ENCODE measurements around the gene ZNF275.
"Not testable (repeated sequence)": the region's sequence is repeated elsewhere in the genome, so short reads cannot be mapped to it uniquely, and the experiment has no call there.

The ZNF275 gene, protein sequence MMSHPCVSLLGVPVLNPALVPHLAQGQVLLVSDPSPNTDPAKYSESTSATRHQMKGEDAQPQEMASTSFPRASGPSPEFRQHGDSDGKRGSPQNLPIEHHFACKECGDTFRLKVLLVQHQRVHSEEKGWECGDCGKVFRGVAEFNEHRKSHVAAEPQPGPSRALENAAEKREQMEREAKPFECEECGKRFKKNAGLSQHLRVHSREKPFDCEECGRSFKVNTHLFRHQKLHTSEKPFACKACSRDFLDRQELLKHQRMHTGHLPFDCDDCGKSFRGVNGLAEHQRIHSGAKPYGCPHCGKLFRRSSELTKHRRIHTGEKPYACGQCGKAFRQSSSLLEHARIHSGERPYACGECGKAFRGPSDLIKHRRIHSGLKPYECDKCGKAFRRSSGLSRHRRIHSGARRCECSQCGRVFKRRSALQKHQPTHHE

DNA sequence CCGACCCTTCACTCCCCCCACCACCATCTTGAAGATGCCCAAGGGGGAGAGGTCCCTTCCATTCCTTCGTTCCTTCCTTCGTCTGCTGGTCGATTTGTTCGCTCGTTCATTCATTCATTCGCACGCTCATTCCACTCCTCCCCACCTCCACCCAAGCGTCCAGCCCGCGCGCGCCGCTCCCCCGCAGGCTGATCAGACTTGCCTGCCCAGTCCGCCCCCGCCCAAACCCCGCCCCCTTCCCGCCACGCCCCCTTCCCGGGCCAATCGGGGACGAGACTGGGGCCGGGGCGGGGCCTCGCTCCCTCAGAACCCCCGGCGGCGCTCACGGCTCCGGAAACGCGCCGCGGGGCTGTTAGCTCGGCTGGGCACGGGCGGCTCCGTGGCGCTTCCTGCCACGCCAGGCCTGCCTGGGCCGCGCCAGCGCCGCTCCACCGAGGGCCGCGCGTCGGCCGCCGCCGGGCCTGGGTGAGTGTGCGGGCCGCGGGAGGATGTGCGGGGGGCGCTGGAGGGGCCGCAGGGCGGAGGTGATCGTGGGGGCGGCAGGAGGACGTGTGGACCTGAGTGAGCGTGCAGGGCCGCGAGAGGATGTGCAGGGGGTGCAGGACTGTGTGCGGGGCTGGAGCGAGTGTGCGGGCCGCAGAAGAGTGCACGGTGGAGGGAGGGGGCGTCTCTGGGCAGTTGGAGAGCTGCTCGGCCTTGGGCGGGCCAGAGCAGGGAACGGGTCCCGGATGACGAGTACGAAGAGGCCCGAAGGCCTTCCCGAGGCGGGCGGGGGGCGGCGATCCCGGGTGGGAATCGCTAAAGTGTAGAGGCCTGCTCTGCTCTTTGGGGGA, at the start of gene ZNF275:
ZNF275 (plus strand) TSS at position 333 of the 833 bp plus-strand sequence. CDS start 2,527 bp downstream, outside the sequence.
- peak; percentile 79 for DNase-seq

DNA sequence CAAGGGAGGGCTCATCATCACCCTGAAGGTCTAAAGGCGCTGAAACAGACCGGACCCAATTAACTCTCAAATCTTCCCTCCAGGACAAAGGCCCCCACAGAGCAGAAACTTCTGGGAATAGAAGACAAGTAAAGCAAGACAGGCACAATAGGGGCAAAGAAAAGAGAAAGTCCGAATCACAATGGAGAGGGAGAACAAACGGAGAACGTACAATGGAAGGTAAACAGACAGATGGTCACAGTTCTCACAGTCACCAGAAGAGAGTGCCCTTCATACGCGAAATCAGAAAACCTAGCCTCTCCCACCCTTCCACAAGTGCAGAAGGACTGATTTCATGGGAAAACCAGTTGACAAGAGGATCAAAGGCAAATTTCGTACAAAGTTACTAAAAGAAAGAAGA, 48.3 kb upstream of the ZNF275 start:
- DNase-seq: not testable (repeated sequence)

DNA sequence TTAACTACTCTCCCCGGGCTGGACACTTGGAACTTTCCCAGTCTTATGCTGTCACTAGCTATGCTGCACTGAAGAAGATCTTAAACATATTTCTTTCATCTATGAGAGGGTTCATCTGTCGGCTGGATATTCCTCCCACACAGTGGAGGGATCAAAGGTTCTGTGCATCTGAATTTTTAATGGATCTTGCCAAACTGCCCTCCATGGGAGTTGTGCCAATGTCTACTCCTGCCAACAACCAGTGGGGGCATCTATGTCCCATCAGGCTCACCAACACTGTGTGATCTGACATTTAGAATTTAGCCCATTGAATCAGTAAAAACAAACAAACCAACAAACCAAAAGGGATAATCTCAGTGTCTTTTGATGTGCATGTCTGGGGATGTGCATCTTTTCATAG, 45.1 kb upstream of the ZNF275 start:
- not testable (repeated sequence) for DNase-seq

DNA sequence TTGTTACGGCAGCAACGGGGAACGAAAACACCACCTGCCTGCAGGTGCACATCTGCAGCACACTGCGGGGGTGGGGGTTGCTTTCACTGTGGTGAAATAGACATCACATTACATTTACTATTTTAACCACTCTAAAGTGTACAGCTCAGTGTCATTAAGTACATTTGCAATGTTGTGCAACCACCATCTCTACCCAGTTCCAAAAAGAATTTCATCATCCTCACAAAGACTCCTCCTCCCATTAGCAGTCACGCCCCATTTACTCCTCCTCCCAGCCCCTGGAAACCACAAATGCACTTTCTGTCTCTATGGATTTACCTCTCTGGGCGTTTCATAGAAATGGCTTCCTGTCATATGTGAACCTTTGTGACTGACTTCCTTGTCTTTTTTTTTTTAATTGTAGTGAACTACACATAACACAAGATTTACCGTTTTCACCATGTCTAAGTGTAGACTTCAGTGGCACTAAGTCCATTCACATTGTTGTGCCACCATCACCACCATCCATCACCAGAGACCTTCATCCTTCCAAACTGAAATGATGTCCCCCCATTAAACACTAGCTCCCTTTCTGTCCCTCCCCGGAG, 40.4 kb upstream of the ZNF275 start:
- not testable (repeated sequence) for DNase-seq

DNA sequence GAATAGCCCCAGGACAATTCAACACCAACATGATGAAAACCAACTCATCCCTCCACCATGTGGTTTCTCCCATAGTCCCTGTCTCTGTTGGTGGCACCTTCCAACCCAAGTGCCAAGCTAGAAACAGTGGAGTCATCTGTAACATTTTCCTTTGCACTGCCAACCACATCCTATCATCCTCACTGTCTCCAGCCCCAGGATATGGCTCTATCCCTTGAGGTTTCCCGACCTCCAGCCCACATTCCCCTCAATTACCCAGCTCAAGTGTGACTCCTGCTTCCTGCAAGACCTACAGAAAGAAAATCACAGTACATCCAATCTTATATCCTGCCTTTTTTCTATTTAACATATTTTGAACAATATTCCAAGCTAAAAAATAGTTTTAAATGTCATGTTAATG, 36.6 kb upstream of the ZNF275 start:
- no peak for DNase-seq

DNA sequence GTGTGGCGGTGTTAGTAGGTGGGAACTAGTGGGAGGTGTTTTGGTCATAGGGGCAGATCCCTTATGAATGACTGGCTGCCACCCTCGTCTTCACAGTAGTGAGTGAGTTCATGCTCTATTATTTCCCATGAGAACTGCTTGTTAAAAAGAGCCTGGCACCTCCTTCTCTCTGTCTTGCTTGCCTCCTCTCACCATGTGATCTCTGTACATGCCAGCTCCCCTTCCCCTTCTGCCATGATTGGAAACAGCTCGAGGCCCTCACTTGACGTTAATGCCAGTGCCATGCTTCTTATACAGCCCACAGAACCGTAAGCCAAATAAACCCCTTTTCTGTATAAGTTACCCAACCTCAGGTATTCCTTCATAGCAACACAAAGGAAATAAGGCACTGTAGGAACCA, 34.1 kb upstream of the ZNF275 start:
- no peak for DNase-seq

DNA sequence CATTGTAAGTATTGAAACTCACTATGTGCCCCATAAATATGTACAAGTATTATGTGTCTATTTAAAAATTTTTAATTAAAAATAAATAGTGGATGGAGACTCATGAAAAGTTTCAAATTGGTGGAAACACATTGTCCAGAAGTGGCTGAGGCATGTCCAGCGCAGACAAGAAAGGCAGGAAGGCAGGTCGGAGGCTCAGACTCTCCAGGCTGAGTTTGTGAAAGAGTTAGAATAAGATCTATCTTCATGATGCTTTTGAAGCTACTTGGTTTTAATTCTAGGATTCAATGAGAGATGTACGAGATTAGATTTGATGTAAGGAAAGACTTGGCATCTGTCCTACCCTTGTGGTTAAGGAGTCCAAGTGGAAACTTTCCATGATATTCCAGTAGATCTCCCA, 32.2 kb upstream of the ZNF275 start:
- no peak for DNase-seq

DNA sequence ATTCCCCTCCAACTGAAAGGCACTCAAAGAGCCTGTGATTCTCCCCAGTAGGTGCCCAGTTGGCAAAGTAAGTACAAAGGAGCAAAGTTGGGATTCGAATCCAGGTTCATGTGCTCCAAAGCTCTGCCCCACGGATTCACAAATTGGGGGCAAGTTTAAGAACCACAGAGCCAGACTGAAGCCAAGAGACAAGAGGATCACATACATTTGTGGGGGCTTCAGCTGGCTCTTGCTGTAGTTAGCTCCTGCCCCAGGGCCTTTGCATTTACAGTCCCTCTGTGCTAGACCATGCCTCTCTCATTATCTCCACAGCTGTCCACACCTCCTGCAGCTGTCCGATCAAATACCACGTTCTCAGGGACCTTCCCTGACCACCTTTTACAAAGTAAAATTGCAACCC, 31.2 kb upstream of the ZNF275 start:
- DNase-seq: no peak

DNA sequence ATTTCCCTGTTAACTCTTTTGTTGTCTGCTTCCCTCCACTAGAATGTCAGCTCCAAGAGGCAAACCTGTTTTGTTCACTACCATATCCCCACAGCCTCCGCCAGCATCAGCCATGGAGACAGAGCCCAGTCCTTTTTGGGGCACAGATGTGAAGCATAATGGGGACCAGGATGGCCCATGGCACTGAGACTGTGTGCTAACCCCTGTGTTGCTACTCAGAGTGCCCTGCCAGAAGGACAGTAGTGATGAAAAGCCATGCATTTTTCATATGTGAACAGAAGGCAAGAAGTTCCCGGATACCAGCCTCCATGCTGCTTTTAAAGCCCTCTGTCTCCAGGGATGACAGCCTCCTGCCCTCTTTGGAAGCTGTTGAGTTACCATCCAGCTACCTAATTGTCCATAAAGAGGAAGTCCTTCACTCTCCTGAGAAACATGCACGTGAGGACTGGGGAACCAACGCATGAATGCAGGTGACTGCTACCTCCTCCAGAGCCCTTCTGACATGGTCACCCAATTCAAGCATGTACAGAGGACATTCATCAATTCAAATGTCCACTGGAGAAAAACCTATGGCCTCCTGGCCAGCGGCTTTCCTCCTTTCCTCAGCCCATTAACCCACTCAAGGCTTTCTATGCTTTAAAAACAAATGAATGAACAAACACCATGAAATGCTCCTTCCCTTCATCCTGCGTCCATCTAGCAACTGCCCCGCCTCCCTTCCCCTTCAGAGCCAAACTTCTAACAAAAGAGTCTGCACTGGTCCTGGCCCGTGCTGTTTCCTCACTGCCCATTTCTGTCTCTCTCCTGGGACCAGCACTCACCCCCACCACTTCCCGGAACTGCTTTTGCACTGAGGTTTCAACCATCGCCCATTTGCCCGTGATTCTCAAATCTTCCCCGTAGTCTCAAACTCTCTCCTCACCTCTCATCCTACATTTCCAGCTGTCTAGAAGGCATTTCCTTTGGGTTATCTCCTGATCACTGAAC, 30.4 kb upstream of the ZNF275 start:
- no peak for DNase-seq

DNA sequence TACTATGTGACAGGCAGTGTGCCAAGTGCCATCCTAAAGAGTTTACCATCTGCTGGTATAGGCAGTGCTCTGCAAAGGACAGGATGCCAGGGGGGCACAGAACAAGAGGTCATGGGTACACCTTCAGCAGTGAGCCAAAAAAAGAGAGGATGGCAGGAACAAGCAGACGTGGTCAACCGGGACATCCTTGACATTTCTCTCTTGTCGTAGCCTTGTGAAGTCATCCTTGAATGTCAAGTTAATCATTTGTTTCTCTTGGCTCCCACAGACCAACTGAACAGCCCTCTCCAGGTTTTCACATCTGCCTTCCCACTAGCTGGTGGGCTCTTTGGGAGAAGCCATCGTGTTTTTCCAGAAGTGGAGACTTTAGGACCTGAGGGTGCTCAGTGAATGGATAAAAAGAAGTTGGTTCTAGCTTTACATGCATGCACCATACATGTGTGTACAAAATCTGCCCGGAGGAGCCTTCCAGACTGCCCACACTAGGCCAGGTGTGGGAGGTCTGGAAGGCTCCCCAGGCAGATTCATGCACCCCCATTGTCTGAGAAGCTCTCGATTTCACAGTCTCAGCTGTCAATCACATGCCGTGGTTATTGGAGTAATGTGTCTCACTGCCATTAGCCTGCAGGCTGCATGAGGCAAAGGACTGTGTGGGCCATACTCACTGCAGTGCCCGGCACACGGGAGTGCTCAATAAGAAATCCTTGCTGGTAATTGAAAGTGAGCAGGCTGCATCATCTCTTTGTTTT, 28.8 kb upstream of the ZNF275 start:
- DNase-seq: no peak

DNA sequence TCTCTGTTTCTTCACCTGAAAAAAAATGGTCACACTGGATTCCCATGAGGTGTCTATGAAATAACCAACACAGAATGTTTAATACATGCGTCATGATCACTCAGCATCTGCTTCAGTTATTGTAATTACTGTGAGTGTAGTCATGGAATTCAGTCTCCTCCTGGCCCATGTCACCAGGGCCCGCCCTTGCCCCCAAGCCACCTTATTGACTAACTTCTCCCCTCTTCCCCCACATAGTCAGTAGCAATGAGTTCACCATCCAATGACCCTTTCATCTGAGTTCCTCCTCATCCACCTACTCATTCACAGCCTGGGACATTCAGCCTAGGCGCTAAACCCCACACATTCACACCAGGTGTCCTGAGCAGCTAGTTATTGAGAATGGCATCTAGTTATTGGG, 28.0 kb upstream of the ZNF275 start:
- DNase-seq: no peak

DNA sequence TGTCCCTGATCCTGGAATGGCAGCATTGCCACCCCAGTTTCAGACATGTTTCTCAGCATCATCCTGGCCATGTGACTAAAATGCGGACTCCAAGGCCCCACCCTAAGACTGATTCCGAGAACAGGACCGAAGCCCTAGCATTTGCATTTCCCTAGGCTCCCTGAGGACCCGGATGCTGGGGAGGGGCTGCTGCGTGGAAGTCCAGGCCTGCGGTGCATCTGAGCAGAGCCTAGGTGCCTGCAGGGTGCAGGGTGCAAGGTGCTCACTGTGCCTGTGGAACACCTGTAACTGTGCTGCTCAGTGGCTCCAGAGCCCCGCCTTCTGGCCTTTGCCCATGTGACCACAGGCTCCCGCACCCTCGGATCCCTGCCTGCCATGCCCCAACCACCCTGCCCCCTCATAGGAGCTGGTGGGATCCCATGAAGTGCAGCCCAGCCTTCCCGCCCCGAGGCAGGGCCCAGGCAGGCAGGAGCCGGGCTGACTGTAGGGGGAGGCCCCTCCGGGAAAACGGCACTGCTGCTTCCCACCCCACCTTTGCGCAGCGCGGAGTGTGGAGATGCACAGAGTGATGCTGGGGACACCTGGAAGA, 27.3 kb upstream of the ZNF275 start:
- DNase-seq: no peak

DNA sequence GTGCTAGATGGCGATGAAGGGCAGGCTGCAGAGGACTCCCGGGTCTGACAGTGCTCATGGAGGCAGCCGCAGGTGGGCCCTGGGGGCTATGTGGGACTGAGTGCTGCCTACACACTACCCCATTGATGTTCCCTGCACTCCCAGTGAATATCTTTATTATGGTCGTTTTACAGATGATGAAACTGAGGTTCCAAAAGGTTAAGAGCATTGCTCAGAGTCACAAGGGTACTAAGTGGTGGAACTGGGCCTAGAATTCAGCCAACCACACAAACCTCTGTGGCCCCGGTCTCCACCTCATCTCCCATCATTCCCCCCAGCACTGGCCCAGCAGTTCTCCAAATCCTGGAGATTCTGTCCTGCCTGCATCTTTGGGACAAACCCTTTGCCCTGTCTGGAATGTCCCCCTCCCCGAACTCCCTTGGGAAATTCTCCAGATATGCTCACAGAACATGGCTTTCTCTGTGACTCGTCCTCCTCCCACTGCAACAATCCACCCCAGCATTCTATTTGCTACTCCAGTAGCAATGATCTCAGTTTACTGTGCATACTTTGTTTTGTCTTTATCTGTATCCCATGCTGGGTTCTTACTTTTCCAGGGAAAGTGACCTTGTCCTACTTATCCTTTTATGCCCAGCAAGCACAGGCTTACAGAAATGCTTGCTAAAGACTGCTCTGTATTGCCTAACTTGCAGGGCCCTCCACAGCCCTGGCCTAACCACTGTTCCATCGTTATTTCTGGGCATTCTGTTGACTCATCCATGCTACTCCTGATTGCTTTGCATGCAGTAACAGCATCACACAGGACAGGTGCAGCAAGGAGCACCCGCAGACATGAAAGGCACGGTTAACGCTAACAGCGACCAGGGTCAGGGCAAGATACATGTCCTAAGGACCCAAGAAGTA, 26.4 kb upstream of the ZNF275 start:
- no peak for DNase-seq

DNA sequence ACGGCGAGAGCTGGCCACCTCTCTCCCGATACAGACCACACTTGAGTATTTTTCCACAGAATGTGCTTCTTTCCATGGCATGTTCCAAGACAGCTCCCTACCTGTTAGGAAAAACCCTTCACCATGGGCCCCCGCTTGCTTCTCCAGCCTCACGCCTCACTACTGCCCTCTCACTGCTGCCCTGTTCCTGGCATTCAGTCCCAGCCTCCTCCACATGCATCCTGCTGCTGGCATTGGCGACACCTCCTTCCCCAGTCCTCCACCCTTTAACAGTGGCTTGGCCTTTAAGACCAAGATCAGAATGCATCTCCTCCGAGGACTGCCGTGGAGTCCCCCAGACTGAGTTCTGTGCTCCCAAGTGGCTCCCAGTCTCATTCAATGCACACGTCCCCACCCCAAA, 23.1 kb upstream of the ZNF275 start:
- no peak for DNase-seq

DNA sequence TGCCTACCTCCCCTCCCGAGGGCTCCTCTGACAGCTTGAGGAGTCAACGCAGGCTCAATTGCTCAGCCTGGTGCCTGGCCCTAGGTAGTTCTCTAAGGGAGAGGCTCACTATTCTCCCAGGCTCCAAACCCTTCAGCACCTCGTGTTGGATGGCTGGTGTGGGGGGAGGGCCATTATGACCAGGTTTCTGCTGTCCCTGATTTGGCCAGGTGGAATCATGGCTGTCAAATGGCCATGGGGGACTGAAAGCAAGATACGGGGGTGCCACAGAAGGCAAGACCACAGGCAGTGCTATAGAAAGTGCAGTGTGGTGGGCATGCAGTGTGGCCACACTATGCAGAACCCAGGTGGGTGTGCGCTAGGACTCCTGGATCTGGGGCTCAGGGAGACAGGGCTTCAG, 21.9 kb upstream of the ZNF275 start:
- no peak for DNase-seq

DNA sequence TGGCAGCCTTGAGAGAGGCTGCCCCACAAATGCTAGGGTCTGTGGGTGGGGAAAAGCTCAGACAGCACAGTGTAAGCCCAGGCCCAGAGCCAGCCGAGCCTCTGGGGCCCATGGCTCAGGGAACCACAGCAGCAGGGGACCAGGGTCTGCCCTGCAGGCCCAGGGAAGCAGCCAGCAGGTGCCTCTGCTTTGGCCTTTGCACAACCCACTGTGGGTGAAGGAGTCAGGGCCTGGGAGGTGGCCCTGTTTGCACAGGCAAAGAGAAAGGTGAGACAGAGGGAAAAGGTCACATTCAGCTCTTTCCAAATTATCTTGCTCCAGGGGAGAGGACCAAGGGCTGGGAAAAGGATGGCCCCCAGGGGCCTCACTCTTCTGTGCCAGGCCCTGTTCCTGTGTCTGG, 21.1 kb upstream of the ZNF275 start:
- no peak for DNase-seq

DNA sequence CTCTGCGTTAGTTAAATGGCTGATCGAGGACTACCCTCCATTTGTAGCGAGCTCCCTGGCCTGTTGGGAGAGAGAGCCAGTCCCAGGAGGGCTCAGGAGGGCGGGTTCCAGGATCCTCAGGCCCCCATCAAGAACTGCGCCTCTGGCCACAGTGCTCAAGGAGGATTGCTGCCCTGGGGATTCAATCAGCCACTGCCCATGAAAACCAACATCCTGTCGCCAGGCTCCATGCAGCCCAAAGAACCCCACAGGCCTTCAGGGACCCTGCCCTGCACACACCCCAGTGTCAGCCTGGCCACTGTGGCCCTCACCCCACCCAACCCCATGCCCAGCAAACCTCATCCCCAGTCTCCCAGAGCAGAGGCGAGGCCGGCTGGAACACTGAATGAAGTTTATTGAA, 16.6 kb upstream of the ZNF275 start:
- no peak for DNase-seq

DNA sequence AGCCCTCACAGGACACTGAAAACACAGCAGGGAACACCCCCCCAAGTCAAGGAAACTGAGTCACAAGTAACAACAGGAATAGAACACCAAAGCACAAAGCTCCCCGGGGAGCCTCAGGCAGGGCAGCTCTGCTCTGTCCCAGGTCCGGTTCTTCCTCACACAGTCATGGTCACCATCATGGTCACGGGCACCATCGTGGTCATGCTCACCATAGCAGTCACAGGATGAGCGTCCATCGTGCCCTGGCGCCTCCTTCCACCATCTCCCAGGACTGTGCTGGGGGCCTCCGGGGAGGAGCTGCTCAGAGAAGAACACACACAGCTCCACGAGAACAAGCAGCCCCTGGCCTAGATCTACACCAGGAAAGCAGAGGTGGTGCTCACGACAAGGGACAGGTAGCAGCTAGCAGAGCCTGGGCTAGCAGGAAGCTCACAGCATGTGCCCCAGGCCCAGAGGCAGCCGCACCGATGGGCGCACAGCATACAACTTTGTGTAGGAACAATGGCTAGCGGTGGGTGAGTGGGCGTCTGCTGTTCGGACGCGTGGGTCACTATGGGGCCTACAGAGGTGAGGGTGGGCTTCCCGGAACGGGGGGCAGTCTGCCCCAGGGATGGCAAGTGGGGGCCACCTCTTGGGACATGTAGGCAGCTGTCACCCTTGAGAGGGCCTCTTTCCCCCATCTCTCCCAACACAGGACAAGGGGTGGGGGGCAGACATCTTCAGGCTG, 15.8 kb upstream of the ZNF275 start:
- no peak for DNase-seq

DNA sequence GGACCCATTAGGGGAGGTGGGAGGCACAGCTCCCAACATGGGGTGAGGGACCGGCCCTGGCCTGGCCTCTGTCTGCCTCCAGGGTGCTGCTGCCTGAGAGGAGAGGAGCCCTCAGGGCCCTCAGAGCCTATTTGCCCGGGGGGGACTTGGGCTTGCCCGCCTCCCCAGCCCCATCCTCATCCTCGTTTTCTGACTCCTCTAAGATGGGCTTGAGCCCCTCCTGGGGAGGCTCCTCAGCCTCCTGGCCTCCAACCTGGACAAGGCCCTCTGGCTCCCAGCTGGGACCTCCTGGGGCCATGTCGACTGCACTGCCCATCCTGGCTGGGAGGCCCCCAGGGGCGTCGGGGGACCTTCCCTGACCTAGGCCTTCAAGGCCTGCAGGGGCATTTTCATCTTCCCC, 15.1 kb upstream of the ZNF275 start:
- no peak for DNase-seq

Data from activated naive CD4-positive, alpha-beta T cell treated with anti-CD3 and anti-CD28 coated beads, Interleukin-2, amount 50 U/mL, for 16 hours (primary cell).